Mesendoderm (in vitro differentiated cells): ENCODE results near the gene MAG.

Experiments
- DNase-seq: peaks from one replicate; pipeline ENCODE4 v3.0.0; 2013
- H2AK5ac ChIP-seq: 2 replicates; pipeline ENCODE4 v1.6.1; 2013; ENCODE audit warnings: low read length, inconsistent platforms
- H2BK120ac ChIP-seq: 2 replicates; pipeline ENCODE4 v1.6.1; 2013; ENCODE audit warnings: low read depth, mild to moderate bottlenecking, low read length, moderate library complexity, mixed read lengths
- H2BK15ac ChIP-seq: replicated peaks from 2 replicates; pipeline ENCODE4 v1.6.1; 2013; ENCODE audit warnings: low read depth, mild to moderate bottlenecking, moderate library complexity
- H2BK5ac ChIP-seq: 2 replicates; pipeline ENCODE4 v1.6.1; 2013; ENCODE audit warnings: low read length, inconsistent platforms
- H3K18ac ChIP-seq: 2 replicates; pipeline ENCODE4 v1.6.1; 2013; ENCODE audit warnings: mild to moderate bottlenecking, low read length, mixed read lengths
- H3K23ac ChIP-seq: one replicate; pipeline ENCODE4 v1.6.1; 2013; ENCODE audit warnings: low read length
- H3K27ac ChIP-seq: 2 replicates; pipeline ENCODE4 v1.5.1; 2013; ENCODE audit warnings: low read depth, mild to moderate bottlenecking, inconsistent platforms, low read length, moderate library complexity
- H3K27me3 ChIP-seq: 2 replicates; pipeline ENCODE4 v1.6.1; 2013; ENCODE audit warnings: low read length, control low read depth, mild to moderate bottlenecking, inconsistent platforms; ENCODE audit not compliant: insufficient read depth, poor library complexity
- H3K36me3 ChIP-seq: 2 replicates; pipeline ENCODE4 v1.6.1; 2013; ENCODE audit warnings: low read length, inconsistent platforms; ENCODE audit not compliant: control insufficient read depth, insufficient read depth
- H3K4ac ChIP-seq: one replicate; pipeline ENCODE4 v1.6.1; 2013; ENCODE audit warnings: low read depth, mild to moderate bottlenecking, low read length, moderate library complexity
- H3K4me1 ChIP-seq: 2 replicates; pipeline ENCODE4 v1.6.1; 2013; ENCODE audit warnings: low read depth, low read length, inconsistent platforms; ENCODE audit not compliant: control insufficient read depth
- H3K4me2 ChIP-seq: 2 replicates; pipeline ENCODE4 v1.6.1; 2013; ENCODE audit warnings: low read length
- H3K4me3 ChIP-seq: 2 replicates; pipeline ENCODE4 v1.5.1; 2013; ENCODE audit warnings: mild to moderate bottlenecking, low read length
- H3K56ac ChIP-seq: one replicate; pipeline ENCODE4 v1.6.1; 2013; ENCODE audit warnings: low read length
- H3K79me1 ChIP-seq: 2 replicates; pipeline ENCODE4 v1.6.1; 2013; ENCODE audit warnings: low read length, inconsistent platforms
- H3K79me2 ChIP-seq: 2 replicates; pipeline ENCODE4 v1.6.1; 2013; ENCODE audit warnings: mild to moderate bottlenecking, low read length; ENCODE audit not compliant: control insufficient read depth, insufficient read depth
- H3K9ac ChIP-seq: 2 replicates; pipeline ENCODE4 v1.6.1; 2013; ENCODE audit warnings: low read length, inconsistent platforms
- H4K5ac ChIP-seq: one replicate; pipeline ENCODE4 v1.6.1; 2013; ENCODE audit warnings: low read length
- H4K8ac ChIP-seq: one replicate; pipeline ENCODE4 v1.6.1; 2013; ENCODE audit warnings: low read depth, mild to moderate bottlenecking, control low read depth, low read length, moderate library complexity
- WGBS: extraction: QIAGEN DNeasy Blood & Tissue Kit; methylation state at CpG from one replicate; pipeline ENCODE4 v1.1.7; 2013; ENCODE audit warnings: low lambda C conversion rate, missing lambda C conversion rate; ENCODE audit not compliant: insufficient coverage; ENCODE audit errors: extremely low coverage; 5-methylcytosine and 5-hydroxymethylcytosine counted together

MAG gene

DNA sequence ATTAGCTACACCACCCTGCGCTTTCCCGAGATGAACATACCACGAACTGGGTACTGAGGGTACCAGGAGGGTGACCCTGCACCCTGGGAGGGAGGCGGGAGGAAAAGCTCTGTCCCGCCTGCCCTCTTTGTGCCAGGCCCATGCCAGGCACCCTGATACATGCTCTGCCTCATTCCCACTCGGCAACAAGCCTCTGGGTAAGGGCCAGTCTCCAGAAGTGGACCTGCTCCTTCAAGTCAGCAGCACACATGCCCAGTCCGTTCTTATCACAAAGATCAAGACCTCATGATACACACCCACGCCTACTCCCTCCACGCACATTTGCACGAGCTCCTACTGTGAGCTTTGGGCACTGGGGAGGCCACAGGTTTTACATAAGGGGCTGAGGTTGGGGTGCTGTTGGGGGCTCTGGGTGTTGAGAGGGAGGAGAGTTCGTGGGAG lies 53.7 kb downstream of the MAG start:
- H3K4ac ChIP-seq = no peak overlapping the region
- H3K79me1 ChIP-seq = no peaks in the 10 kb centered on the region
- H3K4me3 ChIP-seq = no peak overlapping the region
- H2AK5ac ChIP-seq = no peak overlapping the region
- no peak overlapping the region for H3K27ac ChIP-seq
- H4K8ac ChIP-seq = no peak overlapping the region
- no peak overlapping the region for H3K18ac ChIP-seq
- no peak overlapping the region for H2BK15ac ChIP-seq
- no peak overlapping the region for H2BK5ac ChIP-seq
- no peaks in the 10 kb centered on the region for H3K79me2 ChIP-seq
- DNase-seq = no peak
- no peaks in the 10 kb centered on the region for H3K36me3 ChIP-seq
- H3K23ac ChIP-seq = no peak overlapping the region
- no peak overlapping the region for H3K4me2 ChIP-seq
- no peak overlapping the region for H2BK120ac ChIP-seq
- H3K56ac ChIP-seq = no peak overlapping the region
- WGBS = no CpG with 5 or more reads among the region's 11 CpGs
- H3K4me1 ChIP-seq = no peaks in the 10 kb centered on the region
- H4K5ac ChIP-seq = no peak overlapping the region
- H3K9ac ChIP-seq = no peak overlapping the region
- H3K27me3 ChIP-seq = no peaks in the 10 kb centered on the region

DNA sequence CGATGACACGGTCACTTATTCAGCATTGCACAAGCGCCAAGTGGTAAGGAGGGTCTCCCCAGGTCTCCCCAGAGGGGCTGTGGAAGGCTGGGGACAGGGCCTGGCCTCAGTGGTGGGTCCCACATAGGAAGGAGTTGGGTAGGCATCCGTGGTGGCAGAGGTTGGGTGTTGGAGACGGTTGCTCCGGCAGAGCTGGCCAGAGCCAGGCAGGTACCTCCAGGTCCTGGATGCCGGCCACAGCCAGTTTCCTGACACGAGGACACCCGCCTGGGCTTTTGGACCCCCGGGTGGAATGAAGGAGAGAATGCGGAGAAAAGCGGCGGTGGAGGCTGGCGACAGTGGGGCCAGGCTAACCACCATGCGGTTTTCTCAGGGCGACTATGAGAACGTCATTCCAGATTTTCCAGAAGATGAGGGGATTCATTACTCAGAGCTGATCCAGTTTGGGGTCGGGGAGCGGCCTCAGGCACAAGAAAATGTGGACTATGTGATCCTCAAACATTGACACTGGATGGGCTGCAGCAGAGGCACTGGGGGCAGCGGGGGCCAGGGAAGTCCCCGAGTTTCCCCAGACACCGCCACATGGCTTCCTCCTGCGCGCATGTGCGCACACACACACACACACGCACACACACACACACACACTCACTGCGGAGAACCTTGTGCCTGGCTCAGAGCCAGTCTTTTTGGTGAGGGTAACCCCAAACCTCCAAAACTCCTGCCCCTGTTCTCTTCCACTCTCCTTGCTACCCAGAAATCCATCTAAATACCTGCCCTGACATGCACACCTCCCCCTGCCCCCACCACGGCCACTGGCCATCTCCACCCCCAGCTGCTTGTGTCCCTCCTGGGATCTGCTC lies 54.5 kb downstream of the MAG start:
- no peak overlapping the region for H3K4me3 ChIP-seq
- H3K4me1 ChIP-seq = no peaks in the 10 kb centered on the region
- no peaks in the 10 kb centered on the region for H3K36me3 ChIP-seq
- no peaks in the 10 kb centered on the region for H3K79me2 ChIP-seq
- no peak overlapping the region for H3K56ac ChIP-seq
- H2BK15ac ChIP-seq = no peak overlapping the region
- H2AK5ac ChIP-seq = no peak overlapping the region
- H3K79me1 ChIP-seq = no peaks in the 10 kb centered on the region
- H3K4me2 ChIP-seq = no peak overlapping the region
- no peak overlapping the region for H3K18ac ChIP-seq
- H4K8ac ChIP-seq = no peak overlapping the region
- H2BK5ac ChIP-seq = no peak overlapping the region
- no peak overlapping the region for H2BK120ac ChIP-seq
- H3K4ac ChIP-seq = no peak overlapping the region
- no peaks in the 10 kb centered on the region for H3K27me3 ChIP-seq
- no CpG with 5 or more reads among the region's 28 CpGs for WGBS
- no peak overlapping the region for H3K27ac ChIP-seq
- H3K23ac ChIP-seq = no peak overlapping the region
- no peak overlapping the region for H3K9ac ChIP-seq
- DNase-seq = no peak
- H4K5ac ChIP-seq = no peak overlapping the region

- Histone ChIP-seq H2BK120ac (no peak within 1 kb of the TSS), H3K9ac (no peak within 1 kb of the TSS), H2AK5ac (no peak within 1 kb of the TSS), H2BK5ac (no peak within 1 kb of the TSS), H3K27me3 (no peaks in the 10 kb centered on the region), H3K4me1 (no peaks in the 10 kb centered on the region), H3K56ac (no peak within 1 kb of the TSS), H3K4ac (no peak within 1 kb of the TSS), H3K27ac (no peak within 1 kb of the TSS), H3K4me2 (no peak within 1 kb of the TSS), H4K8ac (no peak within 1 kb of the TSS), H3K36me3 (no peaks in the 10 kb centered on the region), H3K18ac (no peak within 1 kb of the TSS), H3K23ac (no peak within 1 kb of the TSS), H3K79me2 (no peaks in the 10 kb centered on the region), H3K4me3 (no peak within 1 kb of the TSS), H2BK15ac (no peak within 1 kb of the TSS), H3K79me1 (no peaks in the 10 kb centered on the region), H4K5ac (no peak within 1 kb of the TSS)
- DNase-seq = no peak
- WGBS = no CpG with 5 or more reads among the region's 18 CpGs
Observed at GRCh38 chr19:35347171-35347929, 55.4 kb downstream of the MAG start, which contains the start of gene FFAR1. Gene FFAR1, plus strand, starts transcription at chr19:35347902. Its CDS starts 3,650 bp downstream, at chr19:35351552.

GRCh38 chr19:35347930-35348298 lies 56.0 kb downstream of the MAG start:
- no peaks in the 10 kb centered on the region for H3K4me1 ChIP-seq
- no peak overlapping the region for H4K8ac ChIP-seq
- no peak overlapping the region for H3K4me2 ChIP-seq
- H3K79me2 ChIP-seq = no peaks in the 10 kb centered on the region
- H3K4me3 ChIP-seq = no peak overlapping the region
- H3K4ac ChIP-seq = no peak overlapping the region
- DNase-seq = no peak
- no CpG with 5 or more reads among the region's 7 CpGs for WGBS
- H3K36me3 ChIP-seq = no peaks in the 10 kb centered on the region
- no peak overlapping the region for H3K18ac ChIP-seq
- H2BK120ac ChIP-seq = no peak overlapping the region
- no peaks in the 10 kb centered on the region for H3K27me3 ChIP-seq
- no peak overlapping the region for H3K56ac ChIP-seq
- H2BK15ac ChIP-seq = no peak overlapping the region
- H3K23ac ChIP-seq = no peak overlapping the region
- H3K27ac ChIP-seq = no peak overlapping the region
- no peak overlapping the region for H2AK5ac ChIP-seq
- no peak overlapping the region for H2BK5ac ChIP-seq
- H3K79me1 ChIP-seq = no peaks in the 10 kb centered on the region
- H4K5ac ChIP-seq = no peak overlapping the region
- H3K9ac ChIP-seq = no peak overlapping the region

GRCh38 chr19:35348911-35349611 lies 57.1 kb downstream of the MAG start:
- H3K9ac ChIP-seq = no peak overlapping the region
- H3K4ac ChIP-seq = no peak overlapping the region
- no CpG with 5 or more reads among the region's 18 CpGs for WGBS
- no peaks in the 10 kb centered on the region for H3K79me2 ChIP-seq
- no peaks in the 10 kb centered on the region for H3K79me1 ChIP-seq
- no peak overlapping the region for H3K18ac ChIP-seq
- H2BK15ac ChIP-seq = no peak overlapping the region
- H3K36me3 ChIP-seq = no peaks in the 10 kb centered on the region
- no peak overlapping the region for H4K5ac ChIP-seq
- H3K27me3 ChIP-seq = no peaks in the 10 kb centered on the region
- H3K27ac ChIP-seq = no peak overlapping the region
- H3K23ac ChIP-seq = no peak overlapping the region
- H3K4me3 ChIP-seq = no peak overlapping the region
- H2BK120ac ChIP-seq = no peak overlapping the region
- no peak overlapping the region for H2BK5ac ChIP-seq
- H3K4me2 ChIP-seq = no peak overlapping the region
- H2AK5ac ChIP-seq = no peak overlapping the region
- H4K8ac ChIP-seq = no peak overlapping the region
- H3K56ac ChIP-seq = no peak overlapping the region
- no peaks in the 10 kb centered on the region for H3K4me1 ChIP-seq
- no peak for DNase-seq
